GM10266 (cell line): Measurements from ENCODE around the gene SCGN.

Experiments
- DNase-seq: peaks from one replicate; pipeline ENCODE4 v3.0.0; 2012; ENCODE audit errors: extremely low spot score
- TF ChIP-seq, protein P1 (sequence below): IDR thresholded peaks from 2 replicates; pipeline ENCODE4 v1.5.1; 2012; ENCODE audit warnings: mild to moderate bottlenecking, low read depth; ENCODE audit not compliant: control insufficient read depth, insufficient read depth; ENCODE audit errors: missing control alignments

SCGN gene

DNA sequence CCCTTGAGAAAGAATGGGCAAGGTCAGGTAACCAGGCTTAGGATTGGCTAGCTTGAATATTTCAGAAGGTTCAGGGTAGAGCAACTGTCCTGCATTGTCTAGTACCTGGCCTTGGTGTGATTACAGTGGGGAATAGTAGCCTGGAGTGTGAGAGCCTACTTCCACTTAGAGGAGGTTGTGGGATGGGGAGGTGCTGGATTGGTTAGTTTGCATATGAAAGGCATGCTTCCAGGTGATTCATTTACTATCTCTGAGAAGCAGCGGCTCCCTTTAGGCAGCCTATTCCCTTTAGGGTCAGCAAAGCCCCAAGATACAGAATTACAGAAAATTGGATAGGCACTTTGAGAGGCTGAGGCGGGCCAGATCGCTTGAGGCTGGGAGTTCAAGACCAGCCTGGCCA lies 25.0 kb upstream of the SCGN start:
- TF ChIP-seq, protein P1, sequence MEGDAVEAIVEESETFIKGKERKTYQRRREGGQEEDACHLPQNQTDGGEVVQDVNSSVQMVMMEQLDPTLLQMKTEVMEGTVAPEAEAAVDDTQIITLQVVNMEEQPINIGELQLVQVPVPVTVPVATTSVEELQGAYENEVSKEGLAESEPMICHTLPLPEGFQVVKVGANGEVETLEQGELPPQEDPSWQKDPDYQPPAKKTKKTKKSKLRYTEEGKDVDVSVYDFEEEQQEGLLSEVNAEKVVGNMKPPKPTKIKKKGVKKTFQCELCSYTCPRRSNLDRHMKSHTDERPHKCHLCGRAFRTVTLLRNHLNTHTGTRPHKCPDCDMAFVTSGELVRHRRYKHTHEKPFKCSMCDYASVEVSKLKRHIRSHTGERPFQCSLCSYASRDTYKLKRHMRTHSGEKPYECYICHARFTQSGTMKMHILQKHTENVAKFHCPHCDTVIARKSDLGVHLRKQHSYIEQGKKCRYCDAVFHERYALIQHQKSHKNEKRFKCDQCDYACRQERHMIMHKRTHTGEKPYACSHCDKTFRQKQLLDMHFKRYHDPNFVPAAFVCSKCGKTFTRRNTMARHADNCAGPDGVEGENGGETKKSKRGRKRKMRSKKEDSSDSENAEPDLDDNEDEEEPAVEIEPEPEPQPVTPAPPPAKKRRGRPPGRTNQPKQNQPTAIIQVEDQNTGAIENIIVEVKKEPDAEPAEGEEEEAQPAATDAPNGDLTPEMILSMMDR, result no peak
- DNase-seq, result no peak

DNA sequence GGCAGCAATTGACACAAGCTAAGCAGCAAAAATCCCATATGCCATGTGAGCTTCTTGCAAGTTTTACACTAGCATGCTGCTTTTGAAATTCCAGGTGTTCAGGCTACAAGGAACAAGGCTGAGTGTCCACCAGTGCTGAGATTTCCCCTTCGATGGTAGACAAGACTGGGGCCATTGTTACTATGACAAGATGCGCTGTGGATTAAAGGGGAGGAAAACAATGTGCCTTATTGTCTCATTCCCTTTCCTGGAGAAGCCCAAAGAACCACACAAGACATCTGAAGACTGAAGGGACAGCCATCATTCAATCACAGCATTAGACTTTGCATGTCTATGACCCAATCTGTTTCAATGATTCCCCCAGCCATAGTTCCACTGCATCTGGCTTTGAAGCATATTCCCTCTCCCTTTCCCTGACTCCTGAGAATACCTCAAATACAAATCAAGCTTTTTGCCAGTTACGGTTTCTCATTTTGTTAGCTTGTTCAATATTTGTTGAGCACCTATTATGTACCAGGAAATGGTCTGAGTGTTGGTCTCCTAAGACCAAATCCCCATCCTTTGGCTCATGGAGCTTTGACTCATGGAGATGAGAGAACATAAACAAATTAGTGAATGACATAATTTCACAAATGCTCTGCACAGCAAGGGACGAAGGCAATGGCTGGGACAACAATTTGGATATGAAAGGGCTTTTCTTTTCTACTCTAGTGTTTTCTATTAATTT lies 23.4 kb upstream of the SCGN start:
- no peak for DNase-seq
- TF ChIP-seq, protein P1, result no peak

DNA sequence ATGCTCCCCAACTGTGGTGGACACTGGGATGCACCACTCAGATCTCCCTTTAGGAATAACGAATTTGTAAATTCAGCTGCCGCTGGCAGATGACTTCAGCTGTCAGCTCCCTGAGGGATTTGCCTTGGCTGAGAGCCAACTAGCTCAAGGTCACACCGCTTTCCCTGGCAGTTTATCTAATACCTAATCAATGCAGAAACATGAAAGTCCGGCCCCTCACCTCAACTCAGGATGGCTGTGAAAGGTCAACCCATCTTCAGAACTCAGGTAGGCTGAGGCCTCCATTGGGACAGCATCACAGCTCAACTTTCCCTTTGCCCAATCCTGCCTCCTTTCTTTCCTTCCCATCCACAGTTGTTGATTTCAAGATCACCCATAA lies 22.8 kb upstream of the SCGN start:
- DNase-seq, result no peak
- TF ChIP-seq, protein P1, result no peak

DNA sequence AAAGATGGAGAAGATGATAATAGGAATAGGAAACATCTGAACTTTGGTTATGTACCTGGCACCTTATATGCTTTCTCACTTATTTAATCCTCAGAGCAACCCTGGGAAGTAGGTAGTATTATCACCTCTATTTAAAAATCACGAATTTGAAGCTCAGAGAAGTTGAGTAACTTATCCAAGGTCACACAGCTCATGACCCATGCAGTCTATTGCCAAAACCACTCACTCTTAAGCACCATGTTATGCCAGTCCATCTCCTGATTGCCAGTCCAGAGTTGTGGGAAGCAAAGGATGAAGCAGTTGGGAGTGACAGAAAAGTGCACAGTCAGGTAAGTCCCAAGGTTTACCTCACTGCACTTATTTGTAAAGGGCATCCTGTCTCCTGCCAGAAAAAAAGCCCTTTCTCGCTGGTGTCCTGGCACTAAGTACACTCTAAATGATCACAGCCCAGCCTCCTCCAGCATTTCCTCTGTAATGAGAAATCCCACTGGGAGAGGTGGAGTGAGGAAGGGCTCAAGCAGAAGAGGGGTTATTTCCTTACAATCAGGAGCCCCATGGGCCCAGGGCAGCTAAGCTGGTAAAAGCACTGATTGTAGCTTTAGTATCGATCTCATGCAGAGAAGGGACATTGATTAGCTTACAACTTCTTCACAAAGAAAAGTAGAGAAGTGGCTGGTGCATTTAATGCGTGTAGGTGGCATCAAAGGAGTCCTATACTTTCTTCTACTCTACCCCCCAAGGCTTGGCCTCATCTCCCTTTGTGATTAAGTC lies 21.3 kb upstream of the SCGN start:
- DNase-seq, result no peak
- TF ChIP-seq, protein P1, result no peak

DNA sequence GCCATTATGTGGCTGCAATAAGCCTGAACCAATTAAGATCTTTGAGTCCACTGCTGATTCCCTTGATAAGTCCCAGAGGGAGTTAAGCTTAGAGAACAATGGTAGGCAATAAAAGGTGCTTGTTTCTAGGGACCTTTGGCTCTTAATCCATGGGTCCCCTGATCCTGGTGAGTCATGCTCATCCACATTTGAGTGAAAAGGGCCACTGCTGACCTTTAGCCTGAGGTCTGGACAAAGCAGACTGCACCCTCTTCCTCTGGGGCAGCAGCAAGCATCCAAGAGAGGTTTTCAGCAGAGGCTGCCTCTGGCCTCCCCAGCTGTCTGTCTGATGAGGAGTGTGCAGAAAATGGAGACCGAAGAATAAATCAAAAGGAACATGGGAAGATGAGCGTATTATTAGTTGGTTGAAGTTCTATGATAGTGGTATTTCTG lies 16.1 kb upstream of the SCGN start:
- DNase-seq, result no peak
- TF ChIP-seq, protein P1, result no peak

DNA sequence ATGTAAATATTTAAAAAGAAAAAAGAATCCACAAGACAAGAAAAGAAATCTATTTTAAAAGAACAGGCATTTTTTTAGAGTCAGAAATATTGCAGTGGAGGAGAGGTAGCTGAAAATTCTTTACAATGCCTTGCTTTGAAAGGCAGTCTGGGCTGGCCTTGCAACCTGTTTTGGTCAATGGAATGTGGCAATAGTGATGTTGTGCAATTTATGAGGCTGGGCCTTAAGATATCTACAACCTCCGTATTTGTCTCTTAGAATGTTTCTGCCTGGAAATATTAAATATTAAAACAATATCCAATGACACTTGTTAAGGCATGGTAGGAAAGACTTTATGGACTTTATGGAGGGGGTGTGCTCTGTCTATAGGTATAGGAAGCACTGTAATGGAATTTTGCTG lies 14.8 kb upstream of the SCGN start:
- no peak for DNase-seq
- TF ChIP-seq, protein P1, result no peak

DNA sequence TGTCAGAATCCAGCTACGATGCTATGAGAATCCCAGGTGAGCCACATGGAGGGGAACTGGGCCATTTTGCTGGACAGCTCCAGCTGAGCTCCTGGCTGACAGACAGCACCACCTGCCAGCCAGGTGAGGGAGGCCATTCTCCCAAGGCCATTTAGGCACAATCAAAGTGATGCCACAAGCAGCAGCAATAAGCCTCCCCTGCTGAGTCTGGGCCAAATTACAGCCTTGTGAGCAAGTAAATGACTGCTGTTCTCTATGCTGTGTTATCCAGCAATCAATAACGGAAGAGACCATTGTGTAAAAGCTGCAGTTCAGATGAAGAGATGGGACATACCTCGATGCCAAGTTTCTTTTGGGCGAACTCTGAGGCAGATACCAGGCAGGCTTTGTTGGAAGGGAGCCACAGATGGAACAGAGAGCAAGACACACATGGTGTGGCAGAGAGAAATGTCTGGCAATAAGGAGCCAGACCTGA lies 14.0 kb upstream of the SCGN start:
- DNase-seq, result no peak
- TF ChIP-seq, protein P1, result no peak
